AG10803 (cell line): ENCODE results near the gene GAPT.

Experiments used
- DNase-seq: peaks from one replicate; pipeline ENCODE4 v3.0.0; 2010; ENCODE audit warnings: low read depth
- H3K4me3 ChIP-seq: 2 replicates; pipeline ENCODE4 v1.5.1; 2011; ENCODE audit warnings: mild to moderate bottlenecking, low read length, control low read depth
- TF ChIP-seq, protein P1 (sequence below): conservative IDR thresholded peaks from 2 replicates; pipeline ENCODE4 v1.5.1; 2011; ENCODE audit warnings: mild to moderate bottlenecking, low read length, control low read depth, inconsistent platforms

GAPT gene

DNA sequence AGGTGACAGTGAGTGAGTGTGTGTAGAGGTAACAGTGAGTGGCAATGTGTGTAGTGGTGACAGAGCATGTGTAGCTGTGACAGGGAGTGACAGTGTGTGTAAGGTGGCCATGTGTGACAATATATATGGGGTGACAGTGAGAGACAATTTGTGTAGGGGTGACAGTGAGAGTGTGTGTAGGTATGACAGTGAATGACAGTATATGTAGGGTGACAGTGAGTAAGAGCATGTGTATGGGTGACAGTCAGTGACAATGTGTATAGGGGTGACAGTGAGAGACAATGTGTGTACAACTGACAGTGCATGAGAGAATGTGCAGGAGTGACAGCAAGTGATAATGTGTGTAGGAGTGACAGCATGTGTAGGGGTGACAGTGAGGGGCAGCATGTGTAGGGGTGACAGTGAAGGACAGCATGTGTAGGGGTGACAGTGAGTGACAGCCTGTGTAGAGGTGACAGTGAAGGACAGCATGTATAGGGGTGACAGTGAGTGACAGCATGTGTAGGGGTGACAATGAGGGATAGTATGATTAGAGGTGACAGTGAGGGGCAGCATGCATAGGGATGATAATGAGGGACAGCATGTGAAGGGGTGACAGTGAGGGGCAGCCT, 10.1 kb upstream of the GAPT start:
- TF ChIP-seq, protein P1, sequence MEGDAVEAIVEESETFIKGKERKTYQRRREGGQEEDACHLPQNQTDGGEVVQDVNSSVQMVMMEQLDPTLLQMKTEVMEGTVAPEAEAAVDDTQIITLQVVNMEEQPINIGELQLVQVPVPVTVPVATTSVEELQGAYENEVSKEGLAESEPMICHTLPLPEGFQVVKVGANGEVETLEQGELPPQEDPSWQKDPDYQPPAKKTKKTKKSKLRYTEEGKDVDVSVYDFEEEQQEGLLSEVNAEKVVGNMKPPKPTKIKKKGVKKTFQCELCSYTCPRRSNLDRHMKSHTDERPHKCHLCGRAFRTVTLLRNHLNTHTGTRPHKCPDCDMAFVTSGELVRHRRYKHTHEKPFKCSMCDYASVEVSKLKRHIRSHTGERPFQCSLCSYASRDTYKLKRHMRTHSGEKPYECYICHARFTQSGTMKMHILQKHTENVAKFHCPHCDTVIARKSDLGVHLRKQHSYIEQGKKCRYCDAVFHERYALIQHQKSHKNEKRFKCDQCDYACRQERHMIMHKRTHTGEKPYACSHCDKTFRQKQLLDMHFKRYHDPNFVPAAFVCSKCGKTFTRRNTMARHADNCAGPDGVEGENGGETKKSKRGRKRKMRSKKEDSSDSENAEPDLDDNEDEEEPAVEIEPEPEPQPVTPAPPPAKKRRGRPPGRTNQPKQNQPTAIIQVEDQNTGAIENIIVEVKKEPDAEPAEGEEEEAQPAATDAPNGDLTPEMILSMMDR, result no peak
- no peak overlapping the region for H3K4me3 ChIP-seq
- DNase-seq, result no peak

DNA sequence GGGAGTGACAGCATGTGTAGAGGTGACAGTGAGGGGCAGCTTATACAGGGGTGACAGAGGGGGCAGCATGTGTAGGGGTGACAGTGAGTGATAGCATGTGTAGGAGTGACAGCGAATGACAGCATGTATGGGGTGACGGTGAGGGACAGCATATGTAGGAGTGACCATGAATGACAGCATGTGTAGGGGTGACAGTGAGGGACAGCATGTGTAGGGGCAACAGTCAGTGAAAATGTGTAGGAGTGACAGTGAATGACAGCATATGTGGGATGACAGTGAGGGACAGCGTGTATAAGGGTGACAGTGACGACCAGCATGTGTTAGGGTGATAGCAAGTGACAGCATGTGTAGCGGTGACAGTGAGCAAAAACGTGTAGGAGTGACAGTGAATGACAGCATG, 9.4 kb upstream of the GAPT start:
- TF ChIP-seq, protein P1, result no peak
- DNase-seq, result no peak
- no peak overlapping the region for H3K4me3 ChIP-seq

DNA sequence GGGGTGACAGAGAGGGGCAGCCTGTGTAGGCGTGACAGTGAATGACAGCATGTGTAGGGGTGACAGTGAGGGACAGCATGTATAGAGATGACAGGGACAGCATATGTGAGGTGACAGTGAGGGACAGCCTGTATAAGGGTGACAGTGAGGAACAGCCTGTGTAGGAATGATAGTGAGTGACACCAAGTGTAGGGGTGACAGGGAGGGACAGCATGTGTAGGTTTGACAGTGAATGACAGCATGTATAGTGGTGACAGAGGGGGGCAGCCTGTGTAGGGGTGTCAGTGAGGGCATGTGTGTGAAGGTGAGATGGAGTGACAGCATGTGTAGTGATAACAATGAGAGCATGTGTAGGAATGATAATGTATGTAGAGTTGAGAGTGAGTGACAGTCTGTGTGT, 8.7 kb upstream of the GAPT start:
- TF ChIP-seq, protein P1, result no peak
- no peak overlapping the region for H3K4me3 ChIP-seq
- DNase-seq, result no peak

DNA sequence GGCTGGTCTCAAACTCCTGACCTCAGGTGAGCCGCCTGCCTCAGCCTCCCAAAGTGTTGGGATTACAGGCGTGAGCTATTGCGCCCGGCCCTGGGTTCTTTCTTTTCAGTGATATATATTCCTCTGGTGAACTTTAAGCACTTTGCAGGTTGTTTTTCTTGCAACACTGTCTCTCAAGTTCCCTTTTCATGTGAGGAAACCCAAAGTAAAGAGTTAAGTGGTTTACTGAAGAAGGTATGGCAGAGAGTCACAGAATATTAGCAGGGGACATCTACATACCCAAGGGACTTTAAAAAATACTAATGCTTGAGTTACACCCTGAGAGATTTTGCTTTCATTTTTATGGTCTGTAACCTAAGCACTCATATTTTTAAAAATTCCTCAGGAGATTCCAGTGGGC, 6.7 kb upstream of the GAPT start:
- TF ChIP-seq, protein P1, result no peak
- H3K4me3 ChIP-seq, result no peak overlapping the region
- no peak for DNase-seq

DNA sequence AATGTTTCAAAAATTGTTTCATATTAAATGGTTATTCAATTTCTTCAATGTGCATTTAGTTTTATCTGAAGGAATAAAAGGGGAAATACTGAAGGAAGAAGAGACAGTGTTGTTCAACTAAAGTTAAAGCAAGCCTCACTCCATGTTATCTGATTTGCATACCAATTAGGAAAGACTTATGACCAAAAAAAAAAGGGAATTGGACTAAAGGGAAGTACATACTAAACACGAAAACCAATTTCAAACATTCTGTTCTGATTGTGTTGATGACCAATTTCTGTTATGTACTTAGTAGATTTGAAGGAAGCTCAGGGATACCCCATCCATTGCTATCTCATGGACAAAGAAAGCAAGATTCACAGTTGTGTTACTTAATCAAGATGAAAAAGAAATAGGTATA, 4.9 kb upstream of the GAPT start:
- no peak overlapping the region for H3K4me3 ChIP-seq
- TF ChIP-seq, protein P1, result no peak
- DNase-seq, result no peak

DNA sequence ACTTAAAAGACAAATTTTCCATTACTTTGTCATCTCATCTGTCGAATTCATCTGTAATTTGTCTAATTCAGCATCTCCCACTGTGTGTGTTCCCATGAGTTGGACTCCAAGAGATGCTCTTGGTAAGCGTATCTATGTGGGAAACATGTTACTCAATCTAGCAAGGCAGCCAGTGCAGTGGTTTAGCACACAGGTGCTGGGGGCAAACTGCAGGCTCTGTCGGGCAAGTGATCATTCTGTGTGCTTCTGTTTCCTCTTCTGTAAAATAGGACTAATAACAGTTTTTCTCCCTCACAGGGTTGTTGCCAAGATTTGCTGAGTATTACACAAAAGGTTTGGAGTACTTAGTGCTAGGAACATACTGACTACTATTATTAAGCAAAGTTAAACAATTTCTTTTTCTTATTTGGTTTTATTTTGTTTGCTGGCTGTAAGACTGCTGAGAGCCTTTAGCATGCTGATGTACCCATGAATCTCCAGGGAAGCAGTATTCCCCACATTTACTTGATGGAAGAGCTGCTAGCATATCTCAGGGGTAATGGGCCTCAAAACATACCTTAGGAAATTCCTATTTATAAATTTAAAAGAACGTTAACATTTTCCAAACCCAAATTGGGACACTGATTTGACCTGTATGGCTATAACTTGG, 709 bp upstream of the GAPT start:
- H3K4me3 ChIP-seq, result no peak overlapping the region
- TF ChIP-seq, protein P1, result no peak
- DNase-seq, result no peak

DNA sequence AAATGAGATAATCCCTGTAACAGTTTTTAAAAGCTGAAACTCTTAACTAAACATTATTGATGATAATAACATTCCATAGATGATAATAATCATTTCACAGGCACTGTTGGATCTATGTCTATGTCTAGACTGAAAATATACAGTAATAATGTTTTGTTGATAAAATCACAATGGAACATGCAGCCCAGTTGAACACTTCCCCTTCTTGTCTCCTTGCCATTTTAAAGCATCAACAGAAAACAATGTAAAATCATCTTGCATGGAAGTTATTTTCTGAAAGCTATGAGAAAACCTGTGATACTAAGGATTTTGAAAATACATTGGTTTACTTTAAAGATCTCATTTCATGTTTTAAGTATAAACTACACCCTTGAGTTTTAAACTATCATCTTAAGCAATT, 1.9 kb downstream of the GAPT start:
- TF ChIP-seq, protein P1, result no peak
- no peak overlapping the region for H3K4me3 ChIP-seq
- no peak for DNase-seq
